ENCODE results near the gene SLC28A3.

DNA sequence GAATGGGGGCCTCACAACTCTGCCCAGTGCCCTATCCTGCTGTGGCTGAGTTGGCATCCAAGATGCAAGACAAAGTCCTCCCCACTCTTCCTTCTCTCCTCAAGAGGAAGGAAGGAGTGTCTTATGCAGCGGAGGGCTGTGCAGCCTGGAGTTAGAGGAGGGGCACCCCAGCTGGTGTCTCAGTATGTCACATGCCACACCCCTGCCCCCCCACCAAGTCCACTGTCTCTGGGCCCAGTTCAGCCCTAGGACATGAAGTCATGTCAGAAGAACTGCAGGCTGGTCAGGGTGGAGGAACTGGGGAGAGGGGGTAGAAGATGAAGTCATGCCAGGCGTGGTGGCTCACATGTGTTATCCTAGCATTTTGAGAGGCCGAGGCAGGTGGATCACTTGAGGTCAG is 28.0 kb upstream of the SLC28A3 start:
- TF ChIP-seq, protein P1, sequence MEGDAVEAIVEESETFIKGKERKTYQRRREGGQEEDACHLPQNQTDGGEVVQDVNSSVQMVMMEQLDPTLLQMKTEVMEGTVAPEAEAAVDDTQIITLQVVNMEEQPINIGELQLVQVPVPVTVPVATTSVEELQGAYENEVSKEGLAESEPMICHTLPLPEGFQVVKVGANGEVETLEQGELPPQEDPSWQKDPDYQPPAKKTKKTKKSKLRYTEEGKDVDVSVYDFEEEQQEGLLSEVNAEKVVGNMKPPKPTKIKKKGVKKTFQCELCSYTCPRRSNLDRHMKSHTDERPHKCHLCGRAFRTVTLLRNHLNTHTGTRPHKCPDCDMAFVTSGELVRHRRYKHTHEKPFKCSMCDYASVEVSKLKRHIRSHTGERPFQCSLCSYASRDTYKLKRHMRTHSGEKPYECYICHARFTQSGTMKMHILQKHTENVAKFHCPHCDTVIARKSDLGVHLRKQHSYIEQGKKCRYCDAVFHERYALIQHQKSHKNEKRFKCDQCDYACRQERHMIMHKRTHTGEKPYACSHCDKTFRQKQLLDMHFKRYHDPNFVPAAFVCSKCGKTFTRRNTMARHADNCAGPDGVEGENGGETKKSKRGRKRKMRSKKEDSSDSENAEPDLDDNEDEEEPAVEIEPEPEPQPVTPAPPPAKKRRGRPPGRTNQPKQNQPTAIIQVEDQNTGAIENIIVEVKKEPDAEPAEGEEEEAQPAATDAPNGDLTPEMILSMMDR (conservative IDR thresholded peaks at IDR 0.05; ENCODE audit: low read length) = no peak
- TF ChIP-seq EZH2phosphoT487 (IDR thresholded peaks at IDR 0.05; ENCODE audit: borderline replicate concordance, low read depth, low read length) = no peak
